ENCODE data around the gene PFKP. TPM values are rescaled to one million over a fixed set of nuclear protein-coding genes. Genes with fewer than 3 reads are reported as not detected.

PFKP gene
- total RNA-seq, 2 experiments from 2014 or later: 217 to 219 TPM

DNA sequence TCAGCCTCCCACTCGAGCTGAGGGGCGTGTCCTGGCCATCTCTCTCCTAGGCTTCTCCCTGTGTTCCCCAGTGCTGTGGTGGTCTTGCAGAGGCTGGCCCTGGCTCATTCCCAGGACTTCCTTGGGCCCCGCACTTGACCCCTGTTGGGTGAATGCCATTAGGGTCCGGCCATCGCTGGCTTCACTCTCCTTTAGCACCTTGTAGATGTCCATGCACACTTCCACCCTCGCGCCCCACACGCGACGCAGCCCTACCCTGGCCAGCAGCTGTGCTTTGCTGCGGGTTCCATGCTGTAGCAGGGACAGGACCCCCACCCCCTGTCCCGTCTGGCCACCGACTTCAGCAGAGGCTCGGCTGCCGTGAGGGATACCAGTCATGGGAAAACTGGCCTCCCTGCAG, 58.9 kb downstream of the PFKP start:
- Mint-ChIP-seq H3K4me1 (ENCODE audit: low read depth) (no peaks in the 10 kb centered on the region), H3K27ac (peak overlapping the region; percentile 13), H3K9me3 (no peaks in the 10 kb centered on the region), H3K4me3 (no peak overlapping the region), H3K36me3 (ENCODE audit: low read depth) (peaks cover 72% of the 10 kb centered on the region), H3K27me3 (no peaks in the 10 kb centered on the region)
- DNase-seq: no peak
- TF ChIP-seq CTCF (IDR thresholded peaks at IDR 0.05): no peak
- intact Hi-C loops (cut with micrococcal nuclease): no loop called here
- no peak for ATAC-seq
- CTCF ChIA-PET: no interaction called here
- POLR2A ChIA-PET: interaction anchor here (2.0 kb wide), 1 partner anchor 13 kb away, joined by 9 read pairs; no protein-coding TSS in a partner anchor

GRCh38 chr10:3126741-3127346, 59.5 kb downstream of the PFKP start:
- H3K27ac Mint-ChIP-seq: no peak overlapping the region
- H3K27me3 Mint-ChIP-seq: no peaks in the 10 kb centered on the region
- no peak for DNase-seq
- intact Hi-C loops (cut with micrococcal nuclease): no loop called here
- no peaks in the 10 kb centered on the region for H3K9me3 Mint-ChIP-seq
- H3K4me3 Mint-ChIP-seq: no peak overlapping the region
- no peaks in the 10 kb centered on the region for H3K4me1 Mint-ChIP-seq (ENCODE audit: low read depth)
- POLR2A ChIA-PET: interaction anchor here (0.8 to 1.0 kb wide), 3 partner anchors 9 to 13 kb away, joined by 3 to 4 read pairs (median 3); no protein-coding TSS in a partner anchor
- peaks cover 75% of the 10 kb centered on the region for H3K36me3 Mint-ChIP-seq (ENCODE audit: low read depth)
- no peak for TF ChIP-seq CTCF (IDR thresholded peaks at IDR 0.05)
- CTCF ChIA-PET: no interaction called here
- ATAC-seq: no peak

- peaks cover 74% of the 10 kb centered on the region for H3K36me3 Mint-ChIP-seq (ENCODE audit: low read depth)
- POLR2A ChIA-PET: no interaction called here
- H3K4me3 Mint-ChIP-seq: no peak overlapping the region
- CTCF ChIA-PET: no interaction called here
- H3K4me1 Mint-ChIP-seq (ENCODE audit: low read depth): no peaks in the 10 kb centered on the region
- H3K9me3 Mint-ChIP-seq: no peaks in the 10 kb centered on the region
- no peak for TF ChIP-seq CTCF (IDR thresholded peaks at IDR 0.05)
- ATAC-seq: no peak
- no peak for DNase-seq
- intact Hi-C loops (cut with micrococcal nuclease): no loop called here
- H3K27ac Mint-ChIP-seq: peak overlapping the region; percentile 38
- no peaks in the 10 kb centered on the region for H3K27me3 Mint-ChIP-seq
Observed at GRCh38 chr10:3127921-3128320, 60.6 kb downstream of the PFKP start.

DNA sequence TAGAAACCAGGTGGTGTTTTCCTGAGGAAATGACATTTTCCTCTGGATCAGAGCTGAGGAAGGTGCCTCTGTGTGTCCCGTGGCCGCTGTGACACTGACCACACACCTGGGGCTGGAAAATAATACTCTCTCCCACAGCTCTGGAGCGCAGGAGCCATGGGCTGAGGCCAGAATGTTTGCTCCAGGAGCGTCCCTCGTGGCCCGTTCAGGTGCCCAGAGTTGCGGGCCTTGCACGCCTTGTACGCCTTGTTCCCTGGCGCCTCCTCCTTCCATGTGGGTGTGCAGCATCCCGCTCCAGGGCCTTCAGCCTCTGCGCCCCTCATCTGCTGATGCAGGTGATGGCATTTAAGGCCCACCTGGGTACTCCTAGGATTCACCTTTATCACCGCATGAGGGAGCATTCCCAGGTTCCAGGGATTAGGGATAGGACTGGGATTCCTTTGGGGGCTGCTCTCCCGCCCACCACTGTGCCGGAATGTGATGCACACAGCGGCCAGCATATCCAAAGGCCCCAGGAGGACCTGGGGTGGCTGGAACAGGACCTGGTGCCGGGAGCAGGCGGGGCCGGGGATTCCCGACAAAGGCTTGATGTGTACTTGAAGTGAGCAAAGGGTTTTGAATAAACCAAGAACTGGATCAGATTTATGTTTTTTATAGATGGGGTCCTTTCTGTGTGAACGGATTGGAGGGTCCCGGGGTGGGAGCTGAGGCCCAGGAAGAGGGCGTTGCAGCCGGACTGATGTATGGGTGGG, 61.2 kb downstream of the PFKP start:
- ChIA-PET CTCF (no interaction called here), POLR2A (no interaction called here)
- Mint-ChIP-seq H3K27ac (no peak overlapping the region), H3K4me1 (ENCODE audit: low read depth) (no peaks in the 10 kb centered on the region), H3K36me3 (ENCODE audit: low read depth) (peaks cover 76% of the 10 kb centered on the region), H3K27me3 (no peaks in the 10 kb centered on the region), H3K9me3 (no peaks in the 10 kb centered on the region), H3K4me3 (no peak overlapping the region)
- TF ChIP-seq CTCF (IDR thresholded peaks at IDR 0.05): no peak
- no peak for DNase-seq
- intact Hi-C loops (cut with micrococcal nuclease): no loop called here
- no peak for ATAC-seq

Data from activated CD8-positive, alpha-beta T cell treated with anti-CD3 and anti-CD28 coated beads for 36 hours (primary cell).